ENCODE data around the gene C6orf163.

Gene C6orf163

GRCh38 chr6:87407561-87407900 is 62.9 kb downstream of the C6orf163 start:
- TF ChIP-seq, protein P1, sequence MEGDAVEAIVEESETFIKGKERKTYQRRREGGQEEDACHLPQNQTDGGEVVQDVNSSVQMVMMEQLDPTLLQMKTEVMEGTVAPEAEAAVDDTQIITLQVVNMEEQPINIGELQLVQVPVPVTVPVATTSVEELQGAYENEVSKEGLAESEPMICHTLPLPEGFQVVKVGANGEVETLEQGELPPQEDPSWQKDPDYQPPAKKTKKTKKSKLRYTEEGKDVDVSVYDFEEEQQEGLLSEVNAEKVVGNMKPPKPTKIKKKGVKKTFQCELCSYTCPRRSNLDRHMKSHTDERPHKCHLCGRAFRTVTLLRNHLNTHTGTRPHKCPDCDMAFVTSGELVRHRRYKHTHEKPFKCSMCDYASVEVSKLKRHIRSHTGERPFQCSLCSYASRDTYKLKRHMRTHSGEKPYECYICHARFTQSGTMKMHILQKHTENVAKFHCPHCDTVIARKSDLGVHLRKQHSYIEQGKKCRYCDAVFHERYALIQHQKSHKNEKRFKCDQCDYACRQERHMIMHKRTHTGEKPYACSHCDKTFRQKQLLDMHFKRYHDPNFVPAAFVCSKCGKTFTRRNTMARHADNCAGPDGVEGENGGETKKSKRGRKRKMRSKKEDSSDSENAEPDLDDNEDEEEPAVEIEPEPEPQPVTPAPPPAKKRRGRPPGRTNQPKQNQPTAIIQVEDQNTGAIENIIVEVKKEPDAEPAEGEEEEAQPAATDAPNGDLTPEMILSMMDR (IDR thresholded peaks at IDR 0.05; ENCODE audit: control insufficient read depth, insufficient read depth, low read depth, low read length, missing control alignments), result no peak
- peak overlapping the region; percentile 93 for H3K4me3 ChIP-seq (ENCODE audit: control insufficient read depth, low read depth, low read length)
- no peak for DNase-seq (ENCODE audit: low read depth)

DNA sequence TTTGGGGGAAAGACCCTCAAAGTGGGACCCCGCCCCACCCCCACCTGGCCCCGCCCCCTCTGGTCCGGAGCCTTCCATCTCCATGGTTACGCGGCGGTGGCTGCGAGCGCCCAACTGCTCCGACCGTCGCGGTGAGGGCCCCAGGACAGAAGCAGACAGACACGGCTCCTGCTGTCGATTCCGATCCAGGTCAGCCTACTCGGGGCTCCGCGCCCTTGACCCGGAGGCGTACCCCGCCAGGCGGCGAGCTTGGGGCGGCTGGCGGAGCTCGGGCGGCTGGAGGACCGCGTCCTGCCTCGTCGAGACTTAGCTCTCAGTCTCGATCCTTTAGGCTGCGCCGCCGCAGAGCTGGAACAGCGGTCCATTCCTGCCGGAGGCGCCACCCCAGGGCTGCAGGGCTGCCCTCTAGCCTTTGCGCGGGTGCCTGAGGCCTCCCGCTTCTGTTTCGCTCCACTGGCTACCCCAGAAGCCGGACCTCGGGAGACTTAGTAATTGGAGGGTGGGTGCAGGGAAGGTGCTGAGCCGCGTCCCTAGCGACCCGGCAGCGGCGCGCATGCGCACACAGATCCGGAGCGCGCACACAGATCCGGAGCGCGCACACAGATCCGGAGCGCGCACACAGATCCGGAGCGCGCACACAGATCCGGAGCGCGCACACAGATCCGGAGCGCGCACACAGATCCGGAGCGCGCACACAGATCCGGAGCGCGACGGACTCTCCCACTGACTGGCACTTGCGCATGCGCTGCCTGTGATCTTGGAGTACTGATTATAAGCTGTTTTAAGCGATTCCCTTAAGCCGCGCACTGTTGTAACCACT is 63.5 kb downstream of the C6orf163 start, which contains the start of gene CFAP206:
TSS of gene CFAP206 (plus strand) at position 72 of the 820 bp plus-strand sequence. CDS start 1,868 bp downstream, outside the sequence.
- peak; percentile 40 for DNase-seq (ENCODE audit: low read depth)
- H3K4me3 ChIP-seq (ENCODE audit: control insufficient read depth, low read depth, low read length), result peak within 1 kb of the TSS; percentile 93
- TF ChIP-seq, protein P1 (IDR thresholded peaks at IDR 0.05; ENCODE audit: control insufficient read depth, insufficient read depth, low read depth, low read length, missing control alignments), result peak; percentile 26

- peak overlapping the region; percentile 93 for H3K4me3 ChIP-seq (ENCODE audit: control insufficient read depth, low read depth, low read length)
- no peak for DNase-seq (ENCODE audit: low read depth)
- TF ChIP-seq, protein P1 (IDR thresholded peaks at IDR 0.05; ENCODE audit: control insufficient read depth, insufficient read depth, low read depth, low read length, missing control alignments), result no peak
Measured at GRCh38 chr6:87408721-87409155, 64.1 kb downstream of the C6orf163 start.

Measured in AG09309 (cell line).